GM23248 (cell line): ENCODE measurements around the gene NT5DC3. TPM values are rescaled to one million over a fixed set of nuclear protein-coding genes. Genes with fewer than 3 reads are reported as not detected.

ENCODE experiments used
- DNase-seq: peaks from one replicate; pipeline ENCODE4 v3.0.0-alpha.2; 2015
- H2AFZ ChIP-seq: fragments of 200-600 bp; sonication (generic); 2 replicates; pipeline ENCODE4 v1.6.1; 2016; ENCODE audit warnings: antibody characterized with exemption
- H3F3A ChIP-seq: fragments of 200-600 bp; sonication (generic); 2 replicates; pipeline ENCODE4 v1.6.1; 2016; ENCODE audit warnings: mild to moderate bottlenecking, antibody characterized with exemption, mixed run types; ENCODE audit not compliant: insufficient read depth
- H3K27ac ChIP-seq: fragments of 200-600 bp; sonication (generic); 2 replicates; pipeline ENCODE4 v1.5.1; 2016; ENCODE audit warnings: mild to moderate bottlenecking
- H3K27me3 ChIP-seq: fragments of 200-600 bp; sonication (generic); replicated peaks from 2 replicates; pipeline ENCODE4 v1.6.1; 2016; ENCODE audit warnings: mild to moderate bottlenecking; ENCODE audit not compliant: insufficient read depth
- H3K36me3 ChIP-seq: fragments of 200-600 bp; sonication (generic); 2 replicates; pipeline ENCODE4 v1.6.1; 2016; ENCODE audit warnings: low read depth, mild to moderate bottlenecking
- H3K4me1 ChIP-seq: fragments of 200-600 bp; sonication (generic); 2 replicates; pipeline ENCODE4 v1.6.1; 2016; ENCODE audit warnings: mild to moderate bottlenecking; ENCODE audit not compliant: insufficient read depth
- H3K4me2 ChIP-seq: fragments of 200-600 bp; sonication (generic); one replicate; pipeline ENCODE4 v1.6.1; 2016; ENCODE audit warnings: mild to moderate bottlenecking; ENCODE audit not compliant: unreplicated experiment
- H3K4me3 ChIP-seq: fragments of 200-600 bp; sonication (generic); 2 replicates; pipeline ENCODE4 v1.5.1; 2016; ENCODE audit warnings: mild to moderate bottlenecking
- H3K79me2 ChIP-seq: fragments of 200-600 bp; sonication (generic); 2 replicates; pipeline ENCODE4 v1.6.1; 2016; ENCODE audit warnings: mild to moderate bottlenecking; ENCODE audit not compliant: insufficient read depth
- H3K9ac ChIP-seq: fragments of 200-600 bp; sonication (generic); 2 replicates; pipeline ENCODE4 v1.6.1; 2016; ENCODE audit warnings: mild to moderate bottlenecking
- H3K9me2 ChIP-seq: fragments of 200-600 bp; sonication (generic); 2 replicates; pipeline ENCODE4 v1.6.1; 2016; ENCODE audit warnings: mixed run types, mild to moderate bottlenecking, moderate library complexity; ENCODE audit not compliant: insufficient read depth
- H3K9me3 ChIP-seq: fragments of 200-600 bp; sonication (generic); one replicate; pipeline ENCODE4 v1.6.1; 2017; ENCODE audit warnings: low read depth
- H4K20me1 ChIP-seq: fragments of 200-600 bp; sonication (generic); 2 replicates; pipeline ENCODE4 v1.6.0; 2016; ENCODE audit not compliant: insufficient read depth
- EZH2 ChIP-seq: fragments of 200-600 bp; sonication (generic); IDR thresholded peaks from 2 replicates; pipeline ENCODE4 v1.6.1; 2018; ENCODE audit warnings: antibody characterized with exemption, mild to moderate bottlenecking; ENCODE audit not compliant: insufficient read depth, poor library complexity, severe bottlenecking
- EZH2phosphoT487 ChIP-seq: fragments of 200-600 bp; sonication (generic); IDR thresholded peaks from 2 replicates; pipeline ENCODE4 v1.6.1; 2018; ENCODE audit warnings: antibody characterized with exemption, moderate library complexity, mild to moderate bottlenecking, low read depth; ENCODE audit not compliant: insufficient read depth
- WGBS, 2 experiments: methylation state at CpG; one replicate each; pipeline ENCODE4 v1.1.6; 2015 to 2017; ENCODE audit warnings: low lambda C conversion rate in 2 of 2, low coverage in 1 of 2; ENCODE audit errors: missing lambda C conversion rate in 2 of 2; 5-methylcytosine and 5-hydroxymethylcytosine counted together
- in situ Hi-C: fragments of 300-500 bp; cut with MboI; formaldehyde crosslinking; loops from 2 replicates; pipeline ENCODE4 v1.15.0; 2020
- polyA plus RNA-seq: library from polyadenylated mRNA; unstranded; fragments of >200 nt; fragmentation: Nextera tagmentation; extraction: Ambion mirVana; gene quantifications from 2 replicates; pipeline ENCODE4 v1.2.1, GENCODE V29; 2016
- total RNA-seq: library from RNA; depleted of rRNA; stranded (reverse); fragments of >200 nt; shearing (Covaris generic); gene quantifications from 2 replicates; pipeline ENCODE4 v1.2.3, GENCODE V29; 2014

The NT5DC3 gene
- total and polyA plus RNA-seq, 2 experiments from 2014 or later: 3.4 to 5.2 TPM

DNA sequence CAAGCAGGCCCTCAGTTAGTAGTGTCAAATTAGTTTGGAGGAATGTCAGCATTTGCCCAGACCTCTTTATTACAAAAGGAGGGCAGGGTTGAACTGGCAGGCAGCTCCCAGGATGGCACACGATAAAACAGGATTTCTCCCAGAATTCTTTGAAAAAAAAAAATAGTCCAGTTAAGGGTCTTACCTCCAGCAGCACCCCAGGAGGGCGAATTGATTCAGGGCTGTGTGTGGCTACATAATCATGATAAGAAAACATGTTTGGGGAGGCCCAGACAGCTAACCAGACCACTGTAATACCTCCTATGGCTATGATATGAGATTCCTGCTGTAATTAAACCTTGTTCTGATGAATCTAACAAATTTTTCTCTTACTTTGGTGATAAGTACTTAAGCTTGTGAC, 38.8 kb upstream of the NT5DC3 start:
- no peaks in the 10 kb centered on the region for H3F3A ChIP-seq
- H4K20me1 ChIP-seq: no peaks in the 10 kb centered on the region
- in situ Hi-C loops: loop anchor here (10.0 kb wide), 1 partner anchor 245 kb away; no protein-coding TSS in a partner anchor
- H3K36me3 ChIP-seq: no peaks in the 10 kb centered on the region
- H3K4me2 ChIP-seq: no peak overlapping the region
- no peak for DNase-seq
- H3K9me3 ChIP-seq: no peaks in the 10 kb centered on the region
- H3K79me2 ChIP-seq: no peaks in the 10 kb centered on the region
- H3K9ac ChIP-seq: no peak overlapping the region
- no peak overlapping the region for H3K4me3 ChIP-seq
- H3K27ac ChIP-seq: no peak overlapping the region
- no peaks in the 10 kb centered on the region for H3K9me2 ChIP-seq
- no peak overlapping the region for H2AFZ ChIP-seq
- no peak for TF ChIP-seq EZH2
- TF ChIP-seq EZH2phosphoT487: no peak
- WGBS, 2 experiments: 29% methylated on average over 2 of the region's 2 CpGs
- no peaks in the 10 kb centered on the region for H3K27me3 ChIP-seq
- no peaks in the 10 kb centered on the region for H3K4me1 ChIP-seq

DNA sequence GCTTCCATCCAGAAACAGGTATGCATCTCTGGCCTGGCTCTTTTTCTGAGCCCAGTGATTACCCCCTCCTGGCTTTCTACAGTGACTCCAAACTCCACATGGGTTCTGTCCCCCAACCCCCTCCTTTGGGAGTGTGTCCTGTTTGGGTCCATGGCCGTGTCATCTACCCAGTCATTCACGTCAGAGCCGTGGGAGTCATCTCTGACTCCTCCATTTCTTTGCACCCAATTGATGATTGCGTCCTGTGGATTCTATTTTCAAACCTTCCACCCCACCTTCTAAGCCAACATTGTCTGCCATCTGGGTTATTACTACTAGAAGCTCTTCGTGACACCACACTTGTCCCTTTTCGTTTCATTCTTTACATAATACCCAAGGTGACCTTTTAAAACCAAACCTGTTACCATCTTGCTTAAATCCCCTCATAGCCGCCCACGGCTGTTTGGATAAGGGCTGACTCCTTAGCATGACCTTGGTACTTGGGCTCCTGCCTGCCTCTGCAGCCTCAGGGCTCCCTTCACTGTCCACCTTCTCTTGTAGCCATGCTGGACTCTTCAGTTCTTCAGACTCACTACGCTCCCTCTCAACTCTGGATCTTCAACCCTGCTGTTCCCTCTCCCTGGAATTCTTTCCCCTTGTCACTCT, 38.1 kb upstream of the NT5DC3 start:
- H3K9me3 ChIP-seq: no peaks in the 10 kb centered on the region
- no peaks in the 10 kb centered on the region for H3K27me3 ChIP-seq
- no peaks in the 10 kb centered on the region for H3F3A ChIP-seq
- H3K79me2 ChIP-seq: no peaks in the 10 kb centered on the region
- no peaks in the 10 kb centered on the region for H3K9me2 ChIP-seq
- no peaks in the 10 kb centered on the region for H4K20me1 ChIP-seq
- 72 to 83% methylated on average over 8 to 9 of the region's 9 CpGs for WGBS, 2 experiments
- H3K36me3 ChIP-seq: no peaks in the 10 kb centered on the region
- in situ Hi-C loops: loop anchor here (10.0 kb wide), 1 partner anchor 244 kb away; no protein-coding TSS in a partner anchor
- no peak for DNase-seq
- no peak overlapping the region for H3K9ac ChIP-seq
- no peak overlapping the region for H3K27ac ChIP-seq
- no peak overlapping the region for H2AFZ ChIP-seq
- TF ChIP-seq EZH2: no peak
- TF ChIP-seq EZH2phosphoT487: no peak
- no peaks in the 10 kb centered on the region for H3K4me1 ChIP-seq
- no peak overlapping the region for H3K4me2 ChIP-seq
- H3K4me3 ChIP-seq: no peak overlapping the region

DNA sequence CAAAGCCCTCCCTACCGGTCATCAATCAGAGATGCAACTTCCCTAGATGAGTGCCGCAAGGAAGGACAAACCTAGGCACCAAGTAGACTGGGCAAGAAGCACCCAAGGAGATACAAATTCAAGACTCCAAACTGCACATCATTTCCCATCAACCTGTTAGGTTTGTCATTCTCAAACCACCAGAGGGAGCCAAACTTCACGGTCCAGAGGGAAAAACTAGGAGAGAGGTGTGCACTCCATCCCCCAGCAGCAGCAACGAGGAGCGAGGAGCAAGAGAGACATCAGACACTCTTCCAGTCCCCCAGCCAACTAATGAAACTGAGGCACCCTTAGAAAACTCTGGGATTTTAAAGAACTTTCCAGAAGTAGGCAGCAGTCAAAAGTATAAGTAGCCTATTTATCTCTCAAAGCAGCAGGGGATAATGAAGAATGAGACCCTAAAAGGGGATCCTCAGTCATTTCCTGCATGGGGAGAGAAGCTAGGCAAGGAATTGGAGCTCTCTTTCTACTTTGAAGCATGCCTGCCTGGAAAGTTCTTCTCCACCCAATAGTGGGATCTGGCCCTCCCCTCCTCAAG, 37.0 kb upstream of the NT5DC3 start:
- no peaks in the 10 kb centered on the region for H3F3A ChIP-seq
- H3K36me3 ChIP-seq: no peaks in the 10 kb centered on the region
- H3K4me1 ChIP-seq: no peaks in the 10 kb centered on the region
- no peaks in the 10 kb centered on the region for H3K27me3 ChIP-seq
- no peak overlapping the region for H3K27ac ChIP-seq
- 1 to 4% methylated on average over 5 of the region's 5 CpGs for WGBS, 2 experiments
- H3K9me2 ChIP-seq: no peaks in the 10 kb centered on the region
- no peaks in the 10 kb centered on the region for H4K20me1 ChIP-seq
- peak; percentile 80 for DNase-seq
- no peak overlapping the region for H3K4me3 ChIP-seq
- no peaks in the 10 kb centered on the region for H3K79me2 ChIP-seq
- no peak overlapping the region for H3K9ac ChIP-seq
- H3K9me3 ChIP-seq: no peaks in the 10 kb centered on the region
- no peak for TF ChIP-seq EZH2phosphoT487
- H3K4me2 ChIP-seq: peak overlapping the region; percentile 48
- in situ Hi-C loops: loop anchor here (10.0 kb wide), 1 partner anchor 243 kb away; no protein-coding TSS in a partner anchor
- H2AFZ ChIP-seq: no peak overlapping the region

DNA sequence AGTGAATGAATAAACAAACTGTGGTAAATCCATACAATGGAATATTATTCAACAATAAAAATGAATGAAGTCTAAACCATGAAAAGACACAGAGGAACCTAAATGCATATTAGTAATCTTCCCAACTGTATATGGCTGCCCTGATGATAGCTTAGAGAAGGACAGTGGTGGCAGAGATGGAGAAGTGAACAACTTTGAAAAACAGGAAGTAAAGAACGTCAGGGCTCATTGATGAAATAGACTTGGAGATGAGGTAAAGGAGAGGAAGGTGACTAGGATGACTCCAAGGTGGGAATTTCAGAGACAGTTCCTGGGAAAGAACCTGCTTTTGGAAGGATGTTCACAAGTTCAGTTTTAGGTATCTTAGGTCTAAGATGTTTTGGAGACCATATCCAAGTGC, 36.3 kb upstream of the NT5DC3 start:
- Histone ChIP-seq H3K4me1 (no peaks in the 10 kb centered on the region), H3K9ac (no peak overlapping the region), H3K4me3 (no peak overlapping the region), H3K9me2 (no peaks in the 10 kb centered on the region), H2AFZ (no peak overlapping the region), H3K36me3 (no peaks in the 10 kb centered on the region), H3K79me2 (no peaks in the 10 kb centered on the region), H3F3A (no peaks in the 10 kb centered on the region), H3K4me2 (no peak overlapping the region), H4K20me1 (no peaks in the 10 kb centered on the region), H3K9me3 (no peaks in the 10 kb centered on the region), H3K27ac (no peak overlapping the region), H3K27me3 (no peaks in the 10 kb centered on the region)
- DNase-seq: no peak
- TF ChIP-seq EZH2: no peak
- no peak for TF ChIP-seq EZH2phosphoT487
- 84 to 97% methylated on average over 1 of the region's 1 CpG for WGBS, 2 experiments
- in situ Hi-C loops: loop anchor here (10.0 kb wide), 1 partner anchor 242 kb away; no protein-coding TSS in a partner anchor
